Hepatocyte (in vitro differentiated cells): ENCODE results near the gene PRDM1. TPM values are rescaled to one million over a fixed set of nuclear protein-coding genes. Genes with fewer than 3 reads are reported as not detected.

Experiments used
- DNase-seq: peaks from one replicate; pipeline ENCODE4 v3.0.0-alpha.2; 2016; ENCODE audit warnings: low spot score
- H2AFZ ChIP-seq: fragments of 200-600 bp; sonication (generic); 2 replicates; pipeline ENCODE4 v1.6.0; 2016; ENCODE audit warnings: antibody characterized with exemption, mild to moderate bottlenecking
- H3K27ac ChIP-seq: fragments of 200-600 bp; sonication (generic); 2 replicates; pipeline ENCODE4 v1.5.1; 2016; ENCODE audit warnings: mild to moderate bottlenecking
- H3K27me3 ChIP-seq: fragments of 200-600 bp; sonication (generic); 2 replicates; pipeline ENCODE4 v1.6.1; 2016
- H3K36me3 ChIP-seq: fragments of 200-600 bp; sonication (generic); replicated peaks from 2 replicates; pipeline ENCODE4 v1.5.1; 2016; ENCODE audit warnings: low read depth; ENCODE audit not compliant: insufficient read depth
- H3K4me1 ChIP-seq: fragments of 200-600 bp; sonication (generic); 2 replicates; pipeline ENCODE4 v1.5.1; 2016; ENCODE audit warnings: mild to moderate bottlenecking, moderate library complexity; ENCODE audit not compliant: insufficient read depth
- H3K4me2 ChIP-seq: fragments of 200-600 bp; sonication (generic); 2 replicates; pipeline ENCODE4 v1.6.0; 2016
- H3K4me3 ChIP-seq: fragments of 200-600 bp; sonication (generic); 2 replicates; pipeline ENCODE4 v1.5.1; 2016; ENCODE audit warnings: mild to moderate bottlenecking
- H3K79me2 ChIP-seq: fragments of 200-600 bp; sonication (generic); 2 replicates; pipeline ENCODE4 v1.6.0; 2017; ENCODE audit warnings: mild to moderate bottlenecking
- H3K9me2 ChIP-seq: fragments of 200-600 bp; sonication (generic); replicated peaks from 2 replicates; pipeline ENCODE4 v1.6.0; 2017; ENCODE audit warnings: mild to moderate bottlenecking; ENCODE audit not compliant: insufficient read depth
- H3K9me3 ChIP-seq: fragments of 200-600 bp; sonication (generic); 2 replicates; pipeline ENCODE4 v1.5.1; 2016; ENCODE audit warnings: low read depth, mild to moderate bottlenecking
- H4K20me1 ChIP-seq: fragments of 200-600 bp; sonication (generic); 2 replicates; pipeline ENCODE4 v1.6.0; 2016; ENCODE audit warnings: mild to moderate bottlenecking; ENCODE audit not compliant: insufficient read depth, poor library complexity, severe bottlenecking
- EZH2 ChIP-seq: fragments of 200-600 bp; sonication (generic); IDR thresholded peaks from 2 replicates; pipeline ENCODE4 v1.6.1; 2016; ENCODE audit warnings: antibody characterized with exemption, mild to moderate bottlenecking, borderline replicate concordance
- EZH2phosphoT487 ChIP-seq: fragments of 200-600 bp; sonication (generic); IDR thresholded peaks from one replicate; pipeline ENCODE4 v1.6.1; 2018; ENCODE audit warnings: antibody characterized with exemption, mild to moderate bottlenecking, low read depth, moderate library complexity; ENCODE audit not compliant: unreplicated experiment, severe bottlenecking
- WGBS: methylation state at CpG from one replicate; pipeline ENCODE4 v1.1.6; 2016; ENCODE audit warnings: low lambda C conversion rate; ENCODE audit errors: missing lambda C conversion rate; 5-methylcytosine and 5-hydroxymethylcytosine counted together
- polyA plus RNA-seq: library from polyadenylated mRNA; unstranded; fragments of >200 nt; fragmentation: Nextera tagmentation; extraction: Ambion mirVana; gene quantifications from 2 replicates; pipeline ENCODE4 v1.2.1, GENCODE V29; 2016
- total RNA-seq: library from RNA; depleted of rRNA; stranded (reverse); fragments of >200 nt; gene quantifications from 2 replicates; pipeline ENCODE4 v1.2.3, GENCODE V29; 2014
- TF ChIP-seq, protein P1 (sequence below): fragments of 200-600 bp; sonication (generic); IDR thresholded peaks from 2 replicates; pipeline ENCODE4 v1.5.1; 2016; ENCODE audit warnings: antibody characterized with exemption, mild to moderate bottlenecking; ENCODE audit not compliant: poor library complexity

Gene PRDM1
- total and polyA plus RNA-seq, 2 experiments from 2014 or later: 18.0 to 19.3 TPM

DNA sequence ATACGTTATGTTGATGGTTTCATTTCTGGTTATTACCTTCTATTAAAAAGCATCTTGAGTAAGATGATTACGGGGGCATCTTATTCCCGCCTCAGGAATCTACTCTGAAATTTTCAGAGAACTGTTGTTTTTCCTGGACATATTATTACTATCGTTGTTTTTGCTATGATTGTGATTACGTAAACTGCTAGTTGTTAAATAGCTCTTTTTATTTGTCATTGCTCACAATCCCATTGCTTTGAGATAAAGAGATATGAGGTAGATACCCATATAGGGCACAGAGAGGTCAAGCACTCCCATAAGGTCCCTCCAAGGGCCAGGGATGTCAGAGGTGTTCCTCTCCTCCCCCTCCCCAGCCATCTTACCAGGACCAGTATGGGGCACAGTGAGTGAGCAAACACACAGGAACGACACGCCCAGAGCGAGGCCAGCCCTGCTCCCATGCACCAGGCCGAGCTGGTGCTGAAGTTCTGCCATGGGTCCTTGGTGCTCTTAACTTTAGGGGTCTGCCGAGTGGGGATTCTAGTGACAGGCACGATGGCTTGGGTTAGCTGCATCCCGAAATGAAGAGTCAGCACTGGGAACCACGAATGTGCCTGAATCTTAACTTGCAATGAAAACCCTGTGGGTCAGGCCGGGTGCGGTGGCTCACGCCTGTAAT, 49.9 kb downstream of the PRDM1 start:
- Histone ChIP-seq H3K9me3 (no peaks in the 10 kb centered on the region), H3K27me3 (no peaks in the 10 kb centered on the region), H3K9me2 (no peaks in the 10 kb centered on the region), H3K36me3 (no peaks in the 10 kb centered on the region), H3K4me3 (no peak overlapping the region), H3K79me2 (no peaks in the 10 kb centered on the region), H2AFZ (no peak overlapping the region), H3K4me1 (no peaks in the 10 kb centered on the region), H3K4me2 (no peak overlapping the region), H4K20me1 (no peaks in the 10 kb centered on the region), H3K27ac (no peak overlapping the region)
- TF ChIP-seq EZH2phosphoT487 (no peak), EZH2 (no peak)
- TF ChIP-seq, protein P1, sequence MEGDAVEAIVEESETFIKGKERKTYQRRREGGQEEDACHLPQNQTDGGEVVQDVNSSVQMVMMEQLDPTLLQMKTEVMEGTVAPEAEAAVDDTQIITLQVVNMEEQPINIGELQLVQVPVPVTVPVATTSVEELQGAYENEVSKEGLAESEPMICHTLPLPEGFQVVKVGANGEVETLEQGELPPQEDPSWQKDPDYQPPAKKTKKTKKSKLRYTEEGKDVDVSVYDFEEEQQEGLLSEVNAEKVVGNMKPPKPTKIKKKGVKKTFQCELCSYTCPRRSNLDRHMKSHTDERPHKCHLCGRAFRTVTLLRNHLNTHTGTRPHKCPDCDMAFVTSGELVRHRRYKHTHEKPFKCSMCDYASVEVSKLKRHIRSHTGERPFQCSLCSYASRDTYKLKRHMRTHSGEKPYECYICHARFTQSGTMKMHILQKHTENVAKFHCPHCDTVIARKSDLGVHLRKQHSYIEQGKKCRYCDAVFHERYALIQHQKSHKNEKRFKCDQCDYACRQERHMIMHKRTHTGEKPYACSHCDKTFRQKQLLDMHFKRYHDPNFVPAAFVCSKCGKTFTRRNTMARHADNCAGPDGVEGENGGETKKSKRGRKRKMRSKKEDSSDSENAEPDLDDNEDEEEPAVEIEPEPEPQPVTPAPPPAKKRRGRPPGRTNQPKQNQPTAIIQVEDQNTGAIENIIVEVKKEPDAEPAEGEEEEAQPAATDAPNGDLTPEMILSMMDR: no peak
- WGBS: 90% methylated on average over 16 of the region's 16 CpGs
- DNase-seq: no peak

DNA sequence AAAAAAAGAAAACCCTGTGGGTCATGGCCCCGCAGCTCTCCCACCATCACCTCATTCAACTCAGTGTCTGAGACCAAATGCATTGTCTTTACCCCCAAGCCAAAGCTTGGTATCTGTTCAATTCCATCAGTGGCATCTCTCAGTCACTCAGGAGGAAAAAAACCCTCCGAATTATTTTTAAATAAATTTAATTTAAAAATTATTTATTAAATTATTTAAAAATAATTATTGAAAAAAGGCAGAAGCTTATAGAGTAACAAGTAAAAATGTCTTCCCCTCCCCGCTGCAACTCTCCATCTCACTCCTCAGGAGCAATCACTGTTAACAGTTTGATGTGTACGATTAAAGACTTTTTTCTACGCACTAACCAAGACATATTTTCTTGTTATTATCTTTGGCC, 50.7 kb downstream of the PRDM1 start:
- H3K79me2 ChIP-seq: no peaks in the 10 kb centered on the region
- TF ChIP-seq, protein P1: no peak
- TF ChIP-seq EZH2phosphoT487: no peak
- no peak for TF ChIP-seq EZH2
- H3K9me2 ChIP-seq: no peaks in the 10 kb centered on the region
- H3K27ac ChIP-seq: no peak overlapping the region
- no peak for DNase-seq
- H3K36me3 ChIP-seq: no peaks in the 10 kb centered on the region
- no peaks in the 10 kb centered on the region for H4K20me1 ChIP-seq
- no peak overlapping the region for H3K4me2 ChIP-seq
- H3K27me3 ChIP-seq: no peaks in the 10 kb centered on the region
- no peaks in the 10 kb centered on the region for H3K4me1 ChIP-seq
- no peaks in the 10 kb centered on the region for H3K9me3 ChIP-seq
- no peak overlapping the region for H2AFZ ChIP-seq
- 96% methylated on average over 5 of the region's 5 CpGs for WGBS
- H3K4me3 ChIP-seq: no peak overlapping the region

DNA sequence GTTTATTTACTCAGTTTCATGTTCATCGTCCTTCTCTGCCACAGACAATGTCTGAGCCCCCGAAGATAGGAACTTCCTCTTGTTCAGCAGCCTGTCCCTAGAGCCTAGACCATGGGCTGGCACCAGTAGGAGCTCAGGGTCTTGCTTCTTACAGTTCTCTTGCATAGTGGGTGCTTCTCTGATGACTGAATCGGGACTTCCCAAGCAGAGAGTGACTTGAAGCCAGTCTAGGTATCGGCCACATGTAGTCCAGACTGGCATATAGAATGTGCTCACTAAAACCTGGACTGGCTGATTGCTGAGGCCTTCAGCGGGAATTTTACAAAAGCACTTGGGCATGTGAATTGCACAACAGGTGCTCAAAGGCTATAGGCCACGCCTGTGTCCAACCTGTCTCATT, 52.0 kb downstream of the PRDM1 start:
- Histone ChIP-seq H3K9me3 (no peaks in the 10 kb centered on the region), H3K36me3 (no peaks in the 10 kb centered on the region), H4K20me1 (no peaks in the 10 kb centered on the region), H3K27me3 (no peaks in the 10 kb centered on the region), H3K9me2 (no peaks in the 10 kb centered on the region), H3K4me3 (no peak overlapping the region), H2AFZ (no peak overlapping the region), H3K27ac (no peak overlapping the region), H3K4me2 (no peak overlapping the region), H3K4me1 (no peaks in the 10 kb centered on the region), H3K79me2 (no peaks in the 10 kb centered on the region)
- TF ChIP-seq EZH2: no peak
- TF ChIP-seq, protein P1: no peak
- TF ChIP-seq EZH2phosphoT487: no peak
- DNase-seq: no peak
- WGBS: 82% methylated on average over 6 of the region's 6 CpGs
